GM19025 (cell line): Measurements from ENCODE around the gene AFTPH.
A peak's percentile ranks its signal among the peaks of the same experiment; 100 is the strongest.

ENCODE experiments used
- ATAC-seq: cut with Tn5 transposase; IDR thresholded peaks from one replicate; pipeline ENCODE4 v1.9.1; 2021; ENCODE audit warnings: mild to moderate bottlenecking, low read depth, moderate library complexity; ENCODE audit not compliant: unreplicated experiment

Gene AFTPH, protein sequence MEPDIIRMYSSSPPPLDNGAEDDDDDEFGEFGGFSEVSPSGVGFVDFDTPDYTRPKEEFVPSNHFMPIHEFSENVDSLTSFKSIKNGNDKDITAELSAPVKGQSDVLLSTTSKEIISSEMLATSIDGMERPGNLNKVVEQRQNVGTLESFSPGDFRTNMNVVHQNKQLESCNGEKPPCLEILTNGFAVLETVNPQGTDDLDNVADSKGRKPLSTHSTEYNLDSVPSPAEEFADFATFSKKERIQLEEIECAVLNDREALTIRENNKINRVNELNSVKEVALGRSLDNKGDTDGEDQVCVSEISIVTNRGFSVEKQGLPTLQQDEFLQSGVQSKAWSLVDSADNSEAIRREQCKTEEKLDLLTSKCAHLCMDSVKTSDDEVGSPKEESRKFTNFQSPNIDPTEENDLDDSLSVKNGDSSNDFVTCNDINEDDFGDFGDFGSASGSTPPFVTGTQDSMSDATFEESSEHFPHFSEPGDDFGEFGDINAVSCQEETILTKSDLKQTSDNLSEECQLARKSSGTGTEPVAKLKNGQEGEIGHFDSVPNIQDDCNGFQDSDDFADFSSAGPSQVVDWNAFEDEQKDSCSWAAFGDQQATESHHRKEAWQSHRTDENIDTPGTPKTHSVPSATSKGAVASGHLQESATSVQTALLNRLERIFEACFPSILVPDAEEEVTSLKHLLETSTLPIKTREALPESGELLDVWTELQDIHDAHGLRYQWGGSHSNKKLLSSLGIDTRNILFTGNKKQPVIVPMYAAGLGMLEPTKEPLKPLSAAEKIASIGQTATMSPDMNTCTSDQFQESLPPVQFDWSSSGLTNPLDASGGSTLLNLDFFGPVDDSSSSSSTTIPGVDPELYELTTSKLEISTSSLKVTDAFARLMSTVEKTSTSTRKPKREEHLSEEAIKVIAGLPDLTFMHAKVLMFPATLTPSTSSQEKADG

GRCh38 chr2:64523666-64524603 lies at the start of gene AFTPH:
Gene AFTPH, plus strand, starts transcription at chr2:64524328. Its CDS starts 27,147 bp downstream, at chr2:64551475.
- peak; percentile 88 for ATAC-seq

DNA sequence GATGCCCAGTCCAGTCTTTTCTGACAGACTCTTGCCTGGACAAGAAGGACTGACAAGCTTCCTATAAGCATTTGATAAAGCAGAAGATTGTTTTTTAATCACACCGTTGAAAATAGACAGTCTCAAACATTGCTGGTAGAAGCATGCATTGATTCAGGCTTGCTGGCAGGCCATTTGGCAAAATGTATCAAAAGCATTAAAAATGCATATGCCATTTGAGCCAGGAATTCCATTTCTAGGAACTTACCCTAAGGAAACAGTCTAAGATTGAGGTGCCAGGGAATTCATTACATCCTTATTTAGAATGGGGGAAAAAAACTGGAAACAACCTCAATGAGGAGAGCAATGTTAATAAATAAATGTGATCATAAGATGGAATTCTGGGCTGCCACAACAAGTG lies 49.5 kb upstream of the AFTPH start:
- no peak for ATAC-seq

GRCh38 chr2:64477037-64477436 lies 47.1 kb upstream of the AFTPH start:
- ATAC-seq: no peak

DNA sequence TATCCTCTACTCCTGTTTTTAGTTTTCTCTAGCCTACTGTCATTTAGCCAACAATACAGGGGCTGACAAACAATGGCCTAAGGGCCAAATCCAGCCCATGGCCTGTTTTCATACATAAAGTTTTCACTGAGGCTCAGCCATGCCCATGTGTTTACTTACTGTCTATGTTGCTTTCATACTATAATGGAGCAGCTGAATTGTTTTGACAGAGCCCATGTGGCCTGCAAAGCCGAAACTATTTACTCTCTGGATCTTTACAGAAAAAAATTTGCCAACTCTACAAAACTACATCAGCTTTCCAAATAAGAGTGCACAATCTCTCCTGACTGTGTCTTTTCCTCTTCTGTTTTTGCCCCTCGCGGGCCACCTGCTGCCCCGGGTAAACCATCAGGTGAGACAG lies 46.1 kb upstream of the AFTPH start:
- ATAC-seq: no peak

DNA sequence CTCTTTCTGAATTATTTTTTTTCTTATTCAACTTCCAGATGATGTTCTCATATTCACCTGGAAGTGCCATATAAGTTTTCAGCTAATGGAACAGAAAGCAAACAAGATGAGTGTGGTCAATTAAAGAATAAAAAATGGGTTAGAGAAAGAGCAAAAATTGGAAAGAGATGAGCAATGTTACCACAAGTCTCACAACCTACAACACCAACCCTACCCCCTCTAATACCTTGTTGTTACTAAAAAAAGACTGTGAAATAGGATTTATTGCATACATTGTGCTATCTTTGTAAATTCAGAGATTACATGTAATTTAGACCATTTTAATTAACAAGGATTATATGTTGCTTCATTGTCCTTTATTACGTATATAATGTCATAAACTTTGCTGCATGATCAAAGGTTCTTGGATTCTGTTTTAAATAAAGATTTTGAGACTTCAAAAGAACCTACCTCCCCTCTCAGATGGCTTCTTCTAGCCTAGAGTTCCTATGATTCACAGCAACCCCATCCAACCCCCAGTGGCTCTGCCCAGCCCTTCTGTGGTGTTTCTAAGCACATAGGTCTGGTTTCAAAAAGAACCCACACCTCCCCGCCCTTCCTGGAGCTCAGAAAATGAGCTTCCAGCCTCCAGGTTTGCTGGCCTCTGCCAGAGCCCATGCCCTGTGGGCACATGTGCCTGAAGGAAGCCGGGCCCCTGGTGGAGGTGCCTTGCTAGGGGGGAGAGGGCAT lies 45.5 kb upstream of the AFTPH start:
- no peak for ATAC-seq

- no peak for ATAC-seq
Measured at GRCh38 chr2:64479259-64480117, 44.6 kb upstream of the AFTPH start.

- no peak for ATAC-seq
Measured at GRCh38 chr2:64481665-64482064, 42.5 kb upstream of the AFTPH start.

GRCh38 chr2:64482243-64482642 lies 41.9 kb upstream of the AFTPH start:
- no peak for ATAC-seq

DNA sequence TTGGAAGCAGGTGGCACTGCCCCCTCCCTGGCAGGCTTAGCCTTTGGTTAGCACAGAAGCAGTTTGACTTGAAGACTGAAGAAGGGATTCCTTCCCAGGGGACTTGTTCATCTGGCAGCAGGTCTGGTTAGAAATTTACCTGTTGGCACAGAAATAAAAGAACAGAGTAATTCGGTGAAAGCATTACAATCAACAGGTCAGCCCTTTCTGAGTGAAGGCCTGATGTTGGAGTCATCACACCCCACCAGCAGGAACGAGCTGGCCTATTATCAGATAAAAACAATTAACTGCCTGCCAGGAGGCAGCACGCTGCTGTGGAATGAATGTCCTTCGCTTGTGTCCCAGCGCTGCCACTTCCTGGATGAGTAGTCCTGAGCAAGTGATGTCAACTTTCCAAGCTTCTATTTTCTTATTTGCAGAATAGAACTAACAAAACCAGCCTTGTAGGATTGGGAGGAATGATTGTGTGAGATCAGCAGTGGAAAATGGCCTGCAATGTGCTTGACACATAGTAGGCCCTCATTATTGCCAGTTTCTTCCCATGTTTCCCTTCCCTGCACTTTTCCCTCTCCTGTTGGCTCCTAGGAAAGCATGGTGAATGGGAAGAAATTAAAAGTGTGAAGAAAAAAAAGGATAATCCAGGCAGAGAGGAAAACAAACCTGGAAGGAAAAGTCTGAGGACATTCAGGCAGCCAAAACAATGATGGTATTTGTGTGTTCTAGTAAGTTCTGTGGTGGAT lies 41.2 kb upstream of the AFTPH start:
- no peak for ATAC-seq

GRCh38 chr2:64485331-64485730 lies 38.8 kb upstream of the AFTPH start:
- no peak for ATAC-seq

GRCh38 chr2:64485961-64486360 lies 38.2 kb upstream of the AFTPH start:
- ATAC-seq: no peak

- ATAC-seq: no peak
Measured at GRCh38 chr2:64487256-64488049, 36.7 kb upstream of the AFTPH start.

GRCh38 chr2:64488050-64488974 lies 35.8 kb upstream of the AFTPH start:
- no peak for ATAC-seq

DNA sequence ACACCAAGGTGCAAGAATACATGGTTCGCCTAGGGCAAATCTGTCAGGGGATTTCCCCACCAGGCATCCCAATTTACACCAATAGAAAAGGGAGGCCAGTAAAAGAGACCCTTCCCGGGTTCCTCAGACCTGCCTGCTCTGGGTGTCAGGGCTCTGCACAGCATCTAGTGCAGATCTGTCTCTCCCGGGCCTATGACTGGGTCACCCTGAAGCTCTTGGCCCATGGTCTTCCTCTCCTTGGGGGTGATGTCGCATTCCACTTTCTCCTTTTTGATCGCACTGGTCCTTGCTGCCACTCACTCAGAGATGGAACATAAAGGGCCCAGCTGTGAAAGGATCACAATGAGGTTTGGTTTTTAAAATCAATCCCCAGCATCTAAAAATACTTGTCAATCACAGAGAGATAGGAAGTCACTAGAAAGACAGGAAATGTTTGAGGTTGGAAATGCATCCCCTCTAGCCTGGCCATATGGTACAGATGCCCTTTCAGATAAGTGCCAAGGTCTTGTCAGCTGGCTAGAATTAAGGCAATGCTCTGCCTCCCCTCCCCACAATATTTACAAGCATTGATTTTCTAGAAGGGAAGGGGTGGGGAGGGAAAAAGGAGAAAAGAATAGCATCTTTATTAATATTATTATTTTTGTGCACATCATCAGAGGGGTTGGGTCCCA lies 34.9 kb upstream of the AFTPH start:
- ATAC-seq: no peak

GRCh38 chr2:64491426-64491825 lies 32.7 kb upstream of the AFTPH start:
- no peak for ATAC-seq

DNA sequence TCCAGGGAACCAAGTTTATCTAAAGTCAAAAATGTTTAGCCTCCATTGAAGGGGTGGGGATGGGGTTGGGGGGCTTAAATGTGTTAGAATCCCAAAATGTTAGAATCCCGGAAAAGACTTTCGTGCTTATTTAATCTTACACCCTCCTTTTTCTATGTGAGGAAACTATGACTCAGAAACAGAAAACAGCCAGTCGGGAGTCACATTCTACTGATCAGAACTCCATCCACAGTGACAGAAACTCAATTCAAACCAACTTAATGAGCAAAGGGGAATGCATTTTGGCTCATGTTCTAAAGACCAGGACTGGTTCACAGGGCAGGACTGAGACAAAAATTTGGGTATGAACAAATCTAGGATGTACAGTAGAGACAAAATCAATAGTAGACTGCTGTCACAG lies 31.9 kb upstream of the AFTPH start:
- ATAC-seq: no peak
